GM23338 (cell line): Measurements from ENCODE around the gene QDPR. TPM values are rescaled to one million over a fixed set of nuclear protein-coding genes. Genes with fewer than 3 reads are reported as not detected.

ENCODE experiments used
- ATAC-seq: fragments of 200-7000 bp; cut with Tn5 transposase; 3 replicates; pipeline ENCODE4 v1.9.1; 2020
- DNase-seq: peaks from one replicate; pipeline ENCODE4 v3.0.0-alpha.2; 2015; ENCODE audit warnings: low spot score
- H2AFZ ChIP-seq: fragments of 200-600 bp; sonication (generic); 2 replicates; pipeline ENCODE4 v1.8.0; 2016; ENCODE audit warnings: antibody characterized with exemption, mild to moderate bottlenecking, moderate library complexity
- H3F3A ChIP-seq: fragments of 200-600 bp; sonication (generic); replicated peaks from 2 replicates; pipeline ENCODE4 v1.8.0; 2017; ENCODE audit warnings: antibody characterized with exemption, mixed run types, low read depth
- H3K27ac ChIP-seq: fragments of 200-600 bp; sonication (generic); 2 replicates; pipeline ENCODE4 v1.6.1; 2016; ENCODE audit warnings: low read depth
- H3K27me3 ChIP-seq: fragments of 200-600 bp; sonication (generic); 2 replicates; pipeline ENCODE4 v1.8.0; 2016; ENCODE audit warnings: mild to moderate bottlenecking, mixed run types, moderate library complexity; ENCODE audit not compliant: insufficient read depth
- H3K36me3 ChIP-seq: fragments of 200-600 bp; sonication (generic); 2 replicates; pipeline ENCODE4 v1.8.0; 2016; ENCODE audit warnings: mild to moderate bottlenecking; ENCODE audit not compliant: insufficient read depth
- H3K4me1 ChIP-seq: fragments of 200-600 bp; sonication (generic); 2 replicates; pipeline ENCODE4 v1.8.0; 2016; ENCODE audit warnings: mild to moderate bottlenecking, moderate library complexity; ENCODE audit not compliant: insufficient read depth
- H3K4me2 ChIP-seq: fragments of 200-600 bp; sonication (generic); 2 replicates; pipeline ENCODE4 v1.7.1; 2017; ENCODE audit warnings: mixed run types
- H3K4me3 ChIP-seq: fragments of 200-600 bp; sonication (generic); 2 replicates; pipeline ENCODE4 v1.6.1; 2016; ENCODE audit warnings: mixed run types
- H3K79me2 ChIP-seq: fragments of 200-600 bp; sonication (generic); replicated peaks from 2 replicates; pipeline ENCODE4 v1.8.0; 2017; ENCODE audit warnings: mild to moderate bottlenecking; ENCODE audit not compliant: insufficient read depth
- H3K9me2 ChIP-seq: fragments of 200-600 bp; sonication (generic); 2 replicates; pipeline ENCODE4 v1.8.0; 2017; ENCODE audit not compliant: insufficient read depth
- H4K20me1 ChIP-seq: fragments of 200-600 bp; sonication (generic); replicated peaks from 2 replicates; pipeline ENCODE4 v1.8.0; 2017; ENCODE audit warnings: mild to moderate bottlenecking; ENCODE audit not compliant: insufficient read depth
- H3K27ac Mint-ChIP-seq: 2 replicates; pipeline ENCODE4 v1.8.0; 2020; ENCODE audit warnings: inconsistent platforms, mild to moderate bottlenecking, moderate library complexity, mixed read lengths
- H3K27me3 Mint-ChIP-seq: 3 replicates; pipeline ENCODE4 v1.8.0; 2022; ENCODE audit warnings: low read depth, mild to moderate bottlenecking, moderate library complexity, mixed read lengths, inconsistent platforms; ENCODE audit not compliant: insufficient read depth, poor library complexity
- H3K36me3 Mint-ChIP-seq: 3 replicates; pipeline ENCODE4 v1.8.0; 2021; ENCODE audit warnings: low read depth, mild to moderate bottlenecking, inconsistent platforms, moderate library complexity, mixed read lengths
- H3K4me1 Mint-ChIP-seq: 3 replicates; pipeline ENCODE4 v1.8.0; 2020; ENCODE audit warnings: mild to moderate bottlenecking, inconsistent platforms, mixed read lengths
- H3K4me3 Mint-ChIP-seq: 3 replicates; pipeline ENCODE4 v1.8.0; 2021; ENCODE audit warnings: moderate library complexity, mild to moderate bottlenecking, inconsistent platforms, mixed read lengths
- H3K9me3 Mint-ChIP-seq: 3 replicates; pipeline ENCODE4 v1.8.0; 2020; ENCODE audit warnings: moderate library complexity, mild to moderate bottlenecking, inconsistent platforms, mixed read lengths
- CREB1 ChIP-seq: fragments of 250-450 bp; sonication (Bioruptor Pico); IDR thresholded peaks from 2 replicates; pipeline ENCODE4 v1.5.0; 2020; ENCODE audit warnings: low read depth, mild to moderate bottlenecking, moderate library complexity
- CTCF ChIP-seq, 2 experiments: fragments of 200-600 bp in 1 of 2; sonication (generic) in 1 of 2; conservative IDR thresholded peaks; 2 replicates each; pipeline versions ENCODE4 v1.5.1 to v1.6.1; 2016 to 2017; ENCODE audit warnings: antibody characterized with exemption in 2 of 2, low read depth in 2 of 2, mild to moderate bottlenecking in 2 of 2, moderate library complexity in 1 of 2
- ETS1 ChIP-seq: IDR thresholded peaks from 2 replicates; pipeline ENCODE4 v1.6.1; 2016; ENCODE audit warnings: antibody characterized with exemption
- EZH2 ChIP-seq: fragments of 200-600 bp; sonication (generic); IDR thresholded peaks from one replicate; pipeline ENCODE4 v1.8.0; 2017; ENCODE audit warnings: antibody characterized with exemption, mild to moderate bottlenecking, low read depth; ENCODE audit not compliant: unreplicated experiment
- EZH2phosphoT487 ChIP-seq: fragments of 200-600 bp; sonication (generic); IDR thresholded peaks from one replicate; pipeline ENCODE4 v1.8.1; 2018; ENCODE audit warnings: antibody characterized with exemption; ENCODE audit not compliant: unreplicated experiment
- JUNB ChIP-seq: IDR thresholded peaks from one replicate; pipeline ENCODE4 v1.6.1; 2016; ENCODE audit warnings: antibody characterized with exemption; ENCODE audit not compliant: unreplicated experiment
- NANOG ChIP-seq: IDR thresholded peaks from 2 replicates; pipeline ENCODE4 v1.6.1; 2016; ENCODE audit warnings: antibody characterized with exemption, borderline replicate concordance
- POLR2AphosphoS5 ChIP-seq: IDR thresholded peaks from 2 replicates; pipeline ENCODE4 v1.6.1; 2016; ENCODE audit warnings: antibody characterized with exemption, low read depth
- REST ChIP-seq: IDR thresholded peaks from one replicate; pipeline ENCODE4 v1.6.1; 2018; ENCODE audit warnings: antibody characterized with exemption; ENCODE audit not compliant: unreplicated experiment
- STAT1 ChIP-seq: IDR thresholded peaks from one replicate; pipeline ENCODE4 v1.6.1; 2016; ENCODE audit warnings: antibody characterized with exemption; ENCODE audit not compliant: unreplicated experiment
- ZNF114 ChIP-seq: fragments of 250-450 bp; sonication (Bioruptor Pico); IDR thresholded peaks from 2 replicates; pipeline ENCODE4 v1.5.0; 2020; ENCODE audit warnings: mild to moderate bottlenecking, moderate library complexity
- ZNF331 ChIP-seq: fragments of 250-450 bp; sonication (Bioruptor Pico); IDR thresholded peaks from 2 replicates; pipeline ENCODE4 v1.5.0; 2020; ENCODE audit warnings: low read depth, mild to moderate bottlenecking, moderate library complexity
- polyA plus RNA-seq: library from polyadenylated mRNA; unstranded; fragments of >200 nt; fragmentation: Nextera tagmentation; extraction: Ambion mirVana; gene quantifications from 2 replicates; pipeline ENCODE4 v1.2.1, GENCODE V29; 2016
- total RNA-seq: library from RNA; depleted of rRNA; stranded (reverse); fragments of >200 nt; shearing (Covaris generic); gene quantifications from 2 replicates; pipeline ENCODE4 v1.2.3, GENCODE V29; 2014
- TF ChIP-seq, protein P1 (sequence below): fragments of 250-450 bp; sonication (Bioruptor Pico); IDR thresholded peaks from 2 replicates; pipeline ENCODE4 v1.5.0; 2020; ENCODE audit warnings: mild to moderate bottlenecking, moderate library complexity

The QDPR gene
- total and polyA plus RNA-seq, 2 experiments from 2014 or later, result 31.5 to 42.7 TPM

DNA sequence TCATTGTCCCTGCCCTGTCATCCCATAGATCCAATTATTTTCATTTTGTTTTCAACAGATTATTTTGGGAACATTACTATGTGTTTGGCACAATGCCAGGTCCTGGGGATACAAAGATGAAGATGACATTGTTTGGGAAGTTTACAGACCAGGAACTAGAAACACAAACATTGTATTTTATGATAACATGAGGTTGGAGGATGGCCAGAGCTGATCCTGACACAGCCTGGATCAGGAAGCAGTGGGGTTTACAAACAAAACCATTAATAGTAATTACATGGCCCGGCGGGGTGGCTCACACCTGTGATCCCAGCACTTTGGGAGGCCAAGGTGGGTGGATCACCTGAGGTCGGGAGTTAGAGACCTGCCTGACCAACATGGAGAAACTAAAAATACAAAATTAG lies 32.9 kb upstream of the QDPR start:
- Mint-ChIP-seq H3K9me3 (no peaks in the 10 kb centered on the region), H3K4me3 (no peak overlapping the region), H3K27ac (no peak overlapping the region), H3K36me3 (no peaks in the 10 kb centered on the region), H3K4me1 (peaks cover 8% of the 10 kb centered on the region; the same call in 2 of the 3 replicates), H3K27me3 (peaks cover 14% of the 10 kb centered on the region)
- no peak for ATAC-seq
- Histone ChIP-seq H3K27me3 (no peaks in the 10 kb centered on the region), H3K79me2 (no peaks in the 10 kb centered on the region), H3K36me3 (no peaks in the 10 kb centered on the region), H3K9me2 (no peaks in the 10 kb centered on the region), H3K4me1 (no peaks in the 10 kb centered on the region), H3F3A (no peaks in the 10 kb centered on the region), H3K4me3 (no peak overlapping the region), H3K27ac (no peak overlapping the region), H2AFZ (no peak overlapping the region), H3K4me2 (no peak overlapping the region), H4K20me1 (no peaks in the 10 kb centered on the region)
- DNase-seq, result no peak
- TF ChIP-seq ZNF114 (CRISPR knock-in tag) (no peak), EZH2 (no peak), CTCF (conservative IDR thresholded peaks at IDR 0.05; ENCODE audit: low read depth in 2 of 2) (no peak), ZNF331 (CRISPR knock-in tag) (no peak), CREB1 (CRISPR knock-in tag) (no peak), NANOG (no peak), EZH2phosphoT487 (no peak), STAT1 (no peak), ETS1 (no peak), REST (no peak), POLR2AphosphoS5 (no peak), JUNB (no peak)
- TF ChIP-seq, protein P1, sequence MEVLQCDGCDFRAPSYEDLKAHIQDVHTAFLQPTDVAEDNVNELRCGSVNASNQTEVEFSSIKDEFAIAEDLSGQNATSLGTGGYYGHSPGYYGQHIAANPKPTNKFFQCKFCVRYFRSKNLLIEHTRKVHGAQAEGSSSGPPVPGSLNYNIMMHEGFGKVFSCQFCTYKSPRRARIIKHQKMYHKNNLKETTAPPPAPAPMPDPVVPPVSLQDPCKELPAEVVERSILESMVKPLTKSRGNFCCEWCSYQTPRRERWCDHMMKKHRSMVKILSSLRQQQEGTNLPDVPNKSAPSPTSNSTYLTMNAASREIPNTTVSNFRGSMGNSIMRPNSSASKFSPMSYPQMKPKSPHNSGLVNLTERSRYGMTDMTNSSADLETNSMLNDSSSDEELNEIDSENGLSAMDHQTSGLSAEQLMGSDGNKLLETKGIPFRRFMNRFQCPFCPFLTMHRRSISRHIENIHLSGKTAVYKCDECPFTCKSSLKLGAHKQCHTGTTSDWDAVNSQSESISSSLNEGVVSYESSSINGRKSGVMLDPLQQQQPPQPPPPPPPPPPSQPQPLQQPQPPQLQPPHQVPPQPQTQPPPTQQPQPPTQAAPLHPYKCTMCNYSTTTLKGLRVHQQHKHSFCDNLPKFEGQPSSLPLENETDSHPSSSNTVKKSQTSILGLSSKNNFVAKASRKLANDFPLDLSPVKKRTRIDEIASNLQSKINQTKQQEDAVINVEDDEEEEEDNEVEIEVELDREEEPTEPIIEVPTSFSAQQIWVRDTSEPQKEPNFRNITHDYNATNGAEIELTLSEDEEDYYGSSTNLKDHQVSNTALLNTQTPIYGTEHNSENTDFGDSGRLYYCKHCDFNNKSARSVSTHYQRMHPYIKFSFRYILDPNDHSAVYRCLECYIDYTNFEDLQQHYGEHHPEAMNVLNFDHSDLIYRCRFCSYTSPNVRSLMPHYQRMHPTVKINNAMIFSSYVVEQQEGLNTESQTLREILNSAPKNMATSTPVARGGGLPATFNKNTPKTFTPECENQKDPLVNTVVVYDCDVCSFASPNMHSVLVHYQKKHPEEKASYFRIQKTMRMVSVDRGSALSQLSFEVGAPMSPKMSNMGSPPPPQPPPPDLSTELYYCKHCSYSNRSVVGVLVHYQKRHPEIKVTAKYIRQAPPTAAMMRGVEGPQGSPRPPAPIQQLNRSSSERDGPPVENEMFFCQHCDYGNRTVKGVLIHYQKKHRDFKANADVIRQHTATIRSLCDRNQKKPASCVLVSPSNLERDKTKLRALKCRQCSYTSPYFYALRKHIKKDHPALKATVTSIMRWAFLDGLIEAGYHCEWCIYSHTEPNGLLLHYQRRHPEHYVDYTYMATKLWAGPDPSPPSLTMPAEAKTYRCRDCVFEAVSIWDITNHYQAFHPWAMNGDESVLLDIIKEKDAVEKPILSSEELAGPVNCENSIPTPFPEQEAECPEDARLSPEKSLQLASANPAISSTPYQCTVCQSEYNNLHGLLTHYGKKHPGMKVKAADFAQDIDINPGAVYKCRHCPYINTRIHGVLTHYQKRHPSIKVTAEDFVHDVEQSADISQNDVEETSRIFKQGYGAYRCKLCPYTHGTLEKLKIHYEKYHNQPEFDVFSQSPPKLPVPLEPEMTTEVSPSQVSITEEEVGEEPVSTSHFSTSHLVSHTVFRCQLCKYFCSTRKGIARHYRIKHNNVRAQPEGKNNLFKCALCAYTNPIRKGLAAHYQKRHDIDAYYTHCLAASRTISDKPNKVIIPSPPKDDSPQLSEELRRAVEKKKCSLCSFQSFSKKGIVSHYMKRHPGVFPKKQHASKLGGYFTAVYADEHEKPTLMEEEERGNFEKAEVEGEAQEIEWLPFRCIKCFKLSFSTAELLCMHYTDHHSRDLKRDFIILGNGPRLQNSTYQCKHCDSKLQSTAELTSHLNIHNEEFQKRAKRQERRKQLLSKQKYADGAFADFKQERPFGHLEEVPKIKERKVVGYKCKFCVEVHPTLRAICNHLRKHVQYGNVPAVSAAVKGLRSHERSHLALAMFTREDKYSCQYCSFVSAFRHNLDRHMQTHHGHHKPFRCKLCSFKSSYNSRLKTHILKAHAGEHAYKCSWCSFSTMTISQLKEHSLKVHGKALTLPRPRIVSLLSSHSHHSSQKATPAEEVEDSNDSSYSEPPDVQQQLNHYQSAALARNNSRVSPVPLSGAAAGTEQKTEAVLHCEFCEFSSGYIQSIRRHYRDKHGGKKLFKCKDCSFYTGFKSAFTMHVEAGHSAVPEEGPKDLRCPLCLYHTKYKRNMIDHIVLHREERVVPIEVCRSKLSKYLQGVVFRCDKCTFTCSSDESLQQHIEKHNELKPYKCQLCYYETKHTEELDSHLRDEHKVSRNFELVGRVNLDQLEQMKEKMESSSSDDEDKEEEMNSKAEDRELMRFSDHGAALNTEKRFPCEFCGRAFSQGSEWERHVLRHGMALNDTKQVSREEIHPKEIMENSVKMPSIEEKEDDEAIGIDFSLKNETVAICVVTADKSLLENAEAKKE, result no peak
